Lower lobe of right lung (tissue), 2 donors: ENCODE results near the gene TEN1. TPM values are rescaled to one million over a fixed set of nuclear protein-coding genes. Genes with fewer than 3 reads are reported as not detected.
"Not testable (repeated sequence)": the region's sequence is repeated elsewhere in the genome, so short reads cannot be mapped to it uniquely, and the experiment has no call there.

Experiments used
- ATAC-seq, 2 donors: fragments of 200-7000 bp; cut with Tn5 transposase; one replicate each; pipeline ENCODE4 v1.9.1; 2020 to 2022; ENCODE audit warnings: mild to moderate bottlenecking in 2 of 2, moderate library complexity in 2 of 2
- DNase-seq: peaks from one replicate; pipeline ENCODE4 v3.0.0-alpha.2; 2020
- H3K27ac ChIP-seq: fragments of 200-600 bp; one replicate; pipeline ENCODE4 v1.8.0; 2022
- H3K27me3 ChIP-seq: fragments of 200-600 bp; one replicate; pipeline ENCODE4 v1.8.0; 2022; ENCODE audit warnings: low read depth
- H3K36me3 ChIP-seq: fragments of 200-600 bp; one replicate; pipeline ENCODE4 v1.8.0; 2022; ENCODE audit warnings: mild to moderate bottlenecking
- H3K4me1 ChIP-seq: fragments of 200-600 bp; one replicate; pipeline ENCODE4 v1.8.0; 2022
- H3K4me3 ChIP-seq: fragments of 200-600 bp; one replicate; pipeline ENCODE4 v1.8.0; 2022; ENCODE audit warnings: mild to moderate bottlenecking
- H3K9me3 ChIP-seq: fragments of 200-600 bp; one replicate; pipeline ENCODE4 v1.8.0; 2022
- CTCF ChIP-seq: fragments of 200-600 bp; IDR thresholded peaks from one replicate; pipeline ENCODE4 v1.8.0; 2022; ENCODE audit warnings: antibody characterized with exemption, mild to moderate bottlenecking
- intact Hi-C: fragments of 100-400 bp; cut with DNase I; formaldehyde crosslinking; loops from one replicate; pipeline ENCODE4 v1.11.0; 2022
- total RNA-seq: library from RNA; stranded (reverse); fragmentation: NEBNext Ultra II Directional; extraction: Animal tissue kit (Norgen Biotek cat#: 25700); gene quantifications from one replicate; pipeline ENCODE4 v1.2.1, GENCODE V29; 2021
- donor health status: DM: no; HTN: yes; CAD: no; lungs with severe emphysema.

The TEN1 gene
- total RNA-seq, 1 donor from 2014 or later = 14.6 TPM

GRCh38 chr17:75950421-75950820 lies 28.6 kb upstream of the TEN1 start:
- DNase-seq = no peak
- no peak for ATAC-seq

GRCh38 chr17:75950855-75951554 lies 28.0 kb upstream of the TEN1 start:
- H3K4me3 ChIP-seq = no peak overlapping the region
- ATAC-seq (no peak), DNase-seq (no peak)
- no peaks in the 10 kb centered on the region for H3K9me3 ChIP-seq
- intact Hi-C loops = no loop called here
- H3K27ac ChIP-seq = no peak overlapping the region
- no peaks in the 10 kb centered on the region for H3K27me3 ChIP-seq
- H3K4me1 ChIP-seq = no peaks in the 10 kb centered on the region
- TF ChIP-seq CTCF = no peak
- H3K36me3 ChIP-seq = peaks cover 100% of the 10 kb centered on the region

More at GRCh38 chr17:75950421-75950820, 28.6 kb upstream of the TEN1 start:
- peaks cover 100% of the 10 kb centered on the region for H3K36me3 ChIP-seq
- no peaks in the 10 kb centered on the region for H3K27me3 ChIP-seq
- H3K9me3 ChIP-seq = no peaks in the 10 kb centered on the region
- no peak for TF ChIP-seq CTCF
- H3K4me1 ChIP-seq = no peaks in the 10 kb centered on the region
- no peak overlapping the region for H3K4me3 ChIP-seq
- H3K27ac ChIP-seq = no peak overlapping the region
- intact Hi-C loops = no loop called here

- no peak for DNase-seq
- intact Hi-C loops = no loop called here
- no peak overlapping the region for H3K4me3 ChIP-seq
- peaks cover 44% of the 10 kb centered on the region for H3K36me3 ChIP-seq
- peak in 1 of 2 donors; percentile 42 for ATAC-seq
- no peaks in the 10 kb centered on the region for H3K9me3 ChIP-seq
- no peak for TF ChIP-seq CTCF
- no peak overlapping the region for H3K27ac ChIP-seq
- H3K27me3 ChIP-seq = no peaks in the 10 kb centered on the region
- H3K4me1 ChIP-seq = peaks cover 6% of the 10 kb centered on the region
These were observed 19.8 kb upstream of the TEN1 start for GRCh38 chr17:75959051-75959838.

GRCh38 chr17:75959839-75960511 lies 19.1 kb upstream of the TEN1 start:
- ATAC-seq (no peak), DNase-seq (no peak)
- Histone ChIP-seq H3K4me3 (no peak overlapping the region), H3K9me3 (no peaks in the 10 kb centered on the region), H3K36me3 (peaks cover 44% of the 10 kb centered on the region), H3K27me3 (no peaks in the 10 kb centered on the region), H3K27ac (no peak overlapping the region), H3K4me1 (peaks cover 6% of the 10 kb centered on the region)
- intact Hi-C loops = no loop called here
- no peak for TF ChIP-seq CTCF

GRCh38 chr17:75965468-75965867 lies 13.6 kb upstream of the TEN1 start:
- no peak for ATAC-seq
- H3K27me3 ChIP-seq = no peaks in the 10 kb centered on the region
- H3K4me1 ChIP-seq = peaks cover 9% of the 10 kb centered on the region
- H3K4me3 ChIP-seq = no peak overlapping the region
- DNase-seq = no peak
- intact Hi-C loops = no loop called here
- peaks cover 32% of the 10 kb centered on the region for H3K36me3 ChIP-seq
- no peaks in the 10 kb centered on the region for H3K9me3 ChIP-seq
- H3K27ac ChIP-seq = no peak overlapping the region
- TF ChIP-seq CTCF = no peak

- H3K9me3 ChIP-seq, DNase-seq, ATAC-seq, H3K4me3 ChIP-seq, intact Hi-C loops, H3K27me3 ChIP-seq, H3K27ac ChIP-seq: not testable (repeated sequence)
- Histone ChIP-seq H3K4me1 (peaks cover 11% of the 10 kb centered on the region), H3K36me3 (peaks cover 54% of the 10 kb centered on the region)
These were observed 10.0 kb upstream of the TEN1 start for GRCh38 chr17:75969044-75969443.
